Endodermal cell (in vitro differentiated cells): ENCODE data around the gene BTBD19. TPM values are rescaled to one million over a fixed set of nuclear protein-coding genes. Genes with fewer than 3 reads are reported as not detected.

ENCODE experiments used
- DNase-seq: peaks from one replicate; pipeline ENCODE4 v3.0.0-alpha.2; 2017
- H3K27ac ChIP-seq: 2 replicates; pipeline ENCODE4 v1.5.1; 2013; ENCODE audit warnings: mild to moderate bottlenecking, low read depth, low read length, moderate library complexity
- H3K27me3 ChIP-seq: 2 replicates; pipeline ENCODE4 v1.6.1; 2013; ENCODE audit warnings: mild to moderate bottlenecking, low read length, moderate library complexity; ENCODE audit not compliant: insufficient read depth, control insufficient read depth, poor library complexity, severe bottlenecking
- H3K36me3 ChIP-seq: 2 replicates; pipeline ENCODE4 v1.7.0; 2013; ENCODE audit warnings: mild to moderate bottlenecking, low read length, moderate library complexity; ENCODE audit not compliant: control insufficient read depth, insufficient read depth
- H3K4me1 ChIP-seq: one replicate; pipeline ENCODE4 v1.7.0; 2013; ENCODE audit warnings: low read length; ENCODE audit not compliant: control insufficient read depth, insufficient read depth
- H3K4me3 ChIP-seq: 2 replicates; pipeline ENCODE4 v1.5.1; 2013; ENCODE audit warnings: mild to moderate bottlenecking, low read length, moderate library complexity
- H3K9ac ChIP-seq: 2 replicates; pipeline ENCODE4 v1.6.1; 2013; ENCODE audit warnings: mild to moderate bottlenecking, low read length, moderate library complexity; ENCODE audit not compliant: poor library complexity, severe bottlenecking; ENCODE audit errors: extremely low read depth
- H3K9me3 ChIP-seq: 2 replicates; pipeline ENCODE4 v1.6.1; 2013; ENCODE audit warnings: mild to moderate bottlenecking, low read length, moderate library complexity; ENCODE audit not compliant: control insufficient read depth
- H3K27ac Mint-ChIP-seq: 2 replicates; pipeline ENCODE4 v1.8.0; 2020; ENCODE audit warnings: mixed read lengths
- H3K27me3 Mint-ChIP-seq: 2 replicates; pipeline ENCODE4 v1.8.0; 2021; ENCODE audit warnings: mild to moderate bottlenecking, mixed read lengths; ENCODE audit not compliant: insufficient read depth
- H3K36me3 Mint-ChIP-seq: 2 replicates; pipeline ENCODE4 v1.8.0; 2020; ENCODE audit warnings: low read depth, mixed read lengths
- H3K4me1 Mint-ChIP-seq: 2 replicates; pipeline ENCODE4 v1.8.0; 2020; ENCODE audit warnings: mixed read lengths
- H3K4me3 Mint-ChIP-seq: 2 replicates; pipeline ENCODE4 v1.8.0; 2020; ENCODE audit warnings: mild to moderate bottlenecking, moderate library complexity, mixed read lengths
- H3K9me3 Mint-ChIP-seq: 2 replicates; pipeline ENCODE4 v1.8.0; 2020; ENCODE audit warnings: mild to moderate bottlenecking, mixed read lengths
- WGBS, 2 experiments: methylation state at CpG; one replicate each; pipeline versions ENCODE4 v1.1.5 to v1.1.7; 2013; ENCODE audit warnings: missing lambda C conversion rate in 2 of 2, mixed read lengths in 1 of 2; ENCODE audit not compliant: insufficient coverage in 1 of 2, insufficient read length in 1 of 2; 5-methylcytosine and 5-hydroxymethylcytosine counted together
- total RNA-seq, 2 donors: library from RNA; stranded (reverse); fragmentation: NEBNext Ultra II Directional in 1 of 2; extraction: Animal tissue kit (Norgen Biotek cat#: 25700) in 1 of 2; gene quantifications; 2 replicates in 1 of 2; 3 replicates in 1 of 2; pipeline ENCODE4 v1.2.1, GENCODE V29; 2021
- TF ChIP-seq, protein P1 (sequence below): fragments of 200-600 bp; sonication (generic); conservative IDR thresholded peaks from 2 replicates; pipeline ENCODE4 v1.5.0; 2021; ENCODE audit warnings: antibody characterized with exemption, mild to moderate bottlenecking

The BTBD19 gene
- total RNA-seq, 2 donors from 2014 or later: 7.4 to 7.9 TPM

GRCh38 chr1:44849575-44850132, 41.3 kb downstream of the BTBD19 start:
- peaks cover 17% of the 10 kb centered on the region for H3K4me1 Mint-ChIP-seq

DNA sequence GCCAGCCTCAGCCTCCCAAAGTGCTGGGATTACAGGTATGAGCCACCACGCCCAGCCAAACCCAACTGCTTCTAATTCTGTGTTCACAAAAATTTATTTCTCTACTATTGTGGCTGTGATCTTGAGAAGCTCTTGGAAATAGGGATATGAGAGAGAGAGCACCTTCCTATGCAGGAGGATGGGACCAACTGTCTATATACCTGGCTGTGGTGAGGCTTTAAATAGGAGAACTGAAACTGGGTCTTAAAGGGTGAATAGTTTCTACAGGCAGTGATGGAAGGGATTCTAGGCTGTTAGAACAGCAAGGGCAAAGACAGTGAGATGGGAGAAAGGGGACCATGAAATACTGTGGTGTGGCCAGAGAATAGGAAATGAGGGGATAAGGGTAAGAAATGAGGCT, 43.0 kb downstream of the BTBD19 start:
- DNase-seq: no peak
- H3K27ac ChIP-seq: no peak overlapping the region
- Mint-ChIP-seq H3K4me1 (peaks cover 17% of the 10 kb centered on the region), H3K36me3 (peaks cover 15% of the 10 kb centered on the region), H3K9me3 (no peaks in the 10 kb centered on the region), H3K4me3 (no peak overlapping the region), H3K27ac (no peak overlapping the region), H3K27me3 (no peaks in the 10 kb centered on the region)
- 100% methylated on average over 1 of the region's 1 CpG; no CpG with 5 or more reads in 1 of the 2 experiments for WGBS, 2 experiments
- H3K9me3 ChIP-seq: no peaks in the 10 kb centered on the region
- TF ChIP-seq, protein P1, sequence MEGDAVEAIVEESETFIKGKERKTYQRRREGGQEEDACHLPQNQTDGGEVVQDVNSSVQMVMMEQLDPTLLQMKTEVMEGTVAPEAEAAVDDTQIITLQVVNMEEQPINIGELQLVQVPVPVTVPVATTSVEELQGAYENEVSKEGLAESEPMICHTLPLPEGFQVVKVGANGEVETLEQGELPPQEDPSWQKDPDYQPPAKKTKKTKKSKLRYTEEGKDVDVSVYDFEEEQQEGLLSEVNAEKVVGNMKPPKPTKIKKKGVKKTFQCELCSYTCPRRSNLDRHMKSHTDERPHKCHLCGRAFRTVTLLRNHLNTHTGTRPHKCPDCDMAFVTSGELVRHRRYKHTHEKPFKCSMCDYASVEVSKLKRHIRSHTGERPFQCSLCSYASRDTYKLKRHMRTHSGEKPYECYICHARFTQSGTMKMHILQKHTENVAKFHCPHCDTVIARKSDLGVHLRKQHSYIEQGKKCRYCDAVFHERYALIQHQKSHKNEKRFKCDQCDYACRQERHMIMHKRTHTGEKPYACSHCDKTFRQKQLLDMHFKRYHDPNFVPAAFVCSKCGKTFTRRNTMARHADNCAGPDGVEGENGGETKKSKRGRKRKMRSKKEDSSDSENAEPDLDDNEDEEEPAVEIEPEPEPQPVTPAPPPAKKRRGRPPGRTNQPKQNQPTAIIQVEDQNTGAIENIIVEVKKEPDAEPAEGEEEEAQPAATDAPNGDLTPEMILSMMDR: no peak
- peaks cover 12% of the 10 kb centered on the region for H3K4me1 ChIP-seq
- H3K9ac ChIP-seq: no peak overlapping the region
- H3K36me3 ChIP-seq: no peaks in the 10 kb centered on the region
- no peaks in the 10 kb centered on the region for H3K27me3 ChIP-seq
- H3K4me3 ChIP-seq: no peak overlapping the region

More at GRCh38 chr1:44849575-44850132, 41.3 kb downstream of the BTBD19 start:
- DNase-seq: no peak
- Histone ChIP-seq H3K9me3 (no peaks in the 10 kb centered on the region), H3K9ac (no peak overlapping the region), H3K4me1 (peaks cover 12% of the 10 kb centered on the region), H3K27me3 (no peaks in the 10 kb centered on the region), H3K27ac (no peak overlapping the region), H3K36me3 (no peaks in the 10 kb centered on the region), H3K4me3 (no peak overlapping the region)
- Mint-ChIP-seq H3K4me3 (no peak overlapping the region), H3K27me3 (peaks cover 5% of the 10 kb centered on the region), H3K36me3 (peaks cover 4% of the 10 kb centered on the region), H3K9me3 (no peaks in the 10 kb centered on the region), H3K27ac (no peak overlapping the region)
- TF ChIP-seq, protein P1: no peak
- WGBS, 2 experiments: 71 to 100% methylated on average over 1 to 2 of the region's 2 CpGs

DNA sequence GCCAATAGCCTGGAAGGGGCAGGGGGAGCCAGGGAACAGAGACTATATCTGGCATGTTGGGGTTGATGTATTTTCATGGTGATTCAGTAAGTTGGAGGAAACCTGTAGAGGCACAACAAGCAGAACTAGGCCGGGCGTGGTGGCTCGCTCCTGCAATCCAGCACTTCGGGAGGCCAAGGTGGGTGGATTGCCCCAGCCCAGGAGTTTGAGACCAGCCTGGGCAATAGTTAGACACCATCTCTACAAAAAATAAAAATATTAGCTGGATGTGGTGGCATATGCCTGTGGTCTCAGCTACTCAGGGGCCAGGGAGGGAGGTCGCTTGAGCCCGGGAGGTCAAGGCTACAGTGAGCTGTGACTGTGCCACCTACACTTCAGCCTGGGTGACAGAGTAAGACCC, 44.9 kb downstream of the BTBD19 start:
- TF ChIP-seq, protein P1: no peak
- Histone ChIP-seq H3K27me3 (no peaks in the 10 kb centered on the region), H3K4me3 (no peak overlapping the region), H3K4me1 (peaks cover 12% of the 10 kb centered on the region), H3K9me3 (no peaks in the 10 kb centered on the region), H3K27ac (no peak overlapping the region), H3K36me3 (peaks cover 6% of the 10 kb centered on the region), H3K9ac (no peak overlapping the region)
- Mint-ChIP-seq H3K4me1 (peaks cover 17% of the 10 kb centered on the region), H3K4me3 (no peak overlapping the region), H3K36me3 (peaks cover 25% of the 10 kb centered on the region), H3K27ac (no peak overlapping the region), H3K27me3 (no peaks in the 10 kb centered on the region), H3K9me3 (no peaks in the 10 kb centered on the region)
- no peak for DNase-seq
- 99 to 100% methylated on average over 2 to 6 of the region's 6 CpGs for WGBS, 2 experiments
